AG10803 (cell line): ENCODE results near the gene PRKN.

ENCODE experiments used
- DNase-seq: peaks from one replicate; pipeline ENCODE4 v3.0.0; 2010; ENCODE audit warnings: low read depth
- H3K4me3 ChIP-seq: 2 replicates; pipeline ENCODE4 v1.5.1; 2011; ENCODE audit warnings: mild to moderate bottlenecking, low read length, control low read depth
- TF ChIP-seq, protein P1 (sequence below): conservative IDR thresholded peaks from 2 replicates; pipeline ENCODE4 v1.5.1; 2011; ENCODE audit warnings: mild to moderate bottlenecking, low read length, control low read depth, inconsistent platforms

PRKN gene

GRCh38 chr6:161383951-161384350 lies 1343.6 kb downstream of the PRKN start:
- TF ChIP-seq, protein P1, sequence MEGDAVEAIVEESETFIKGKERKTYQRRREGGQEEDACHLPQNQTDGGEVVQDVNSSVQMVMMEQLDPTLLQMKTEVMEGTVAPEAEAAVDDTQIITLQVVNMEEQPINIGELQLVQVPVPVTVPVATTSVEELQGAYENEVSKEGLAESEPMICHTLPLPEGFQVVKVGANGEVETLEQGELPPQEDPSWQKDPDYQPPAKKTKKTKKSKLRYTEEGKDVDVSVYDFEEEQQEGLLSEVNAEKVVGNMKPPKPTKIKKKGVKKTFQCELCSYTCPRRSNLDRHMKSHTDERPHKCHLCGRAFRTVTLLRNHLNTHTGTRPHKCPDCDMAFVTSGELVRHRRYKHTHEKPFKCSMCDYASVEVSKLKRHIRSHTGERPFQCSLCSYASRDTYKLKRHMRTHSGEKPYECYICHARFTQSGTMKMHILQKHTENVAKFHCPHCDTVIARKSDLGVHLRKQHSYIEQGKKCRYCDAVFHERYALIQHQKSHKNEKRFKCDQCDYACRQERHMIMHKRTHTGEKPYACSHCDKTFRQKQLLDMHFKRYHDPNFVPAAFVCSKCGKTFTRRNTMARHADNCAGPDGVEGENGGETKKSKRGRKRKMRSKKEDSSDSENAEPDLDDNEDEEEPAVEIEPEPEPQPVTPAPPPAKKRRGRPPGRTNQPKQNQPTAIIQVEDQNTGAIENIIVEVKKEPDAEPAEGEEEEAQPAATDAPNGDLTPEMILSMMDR: no peak
- no peak for DNase-seq
- H3K4me3 ChIP-seq: no peak overlapping the region

DNA sequence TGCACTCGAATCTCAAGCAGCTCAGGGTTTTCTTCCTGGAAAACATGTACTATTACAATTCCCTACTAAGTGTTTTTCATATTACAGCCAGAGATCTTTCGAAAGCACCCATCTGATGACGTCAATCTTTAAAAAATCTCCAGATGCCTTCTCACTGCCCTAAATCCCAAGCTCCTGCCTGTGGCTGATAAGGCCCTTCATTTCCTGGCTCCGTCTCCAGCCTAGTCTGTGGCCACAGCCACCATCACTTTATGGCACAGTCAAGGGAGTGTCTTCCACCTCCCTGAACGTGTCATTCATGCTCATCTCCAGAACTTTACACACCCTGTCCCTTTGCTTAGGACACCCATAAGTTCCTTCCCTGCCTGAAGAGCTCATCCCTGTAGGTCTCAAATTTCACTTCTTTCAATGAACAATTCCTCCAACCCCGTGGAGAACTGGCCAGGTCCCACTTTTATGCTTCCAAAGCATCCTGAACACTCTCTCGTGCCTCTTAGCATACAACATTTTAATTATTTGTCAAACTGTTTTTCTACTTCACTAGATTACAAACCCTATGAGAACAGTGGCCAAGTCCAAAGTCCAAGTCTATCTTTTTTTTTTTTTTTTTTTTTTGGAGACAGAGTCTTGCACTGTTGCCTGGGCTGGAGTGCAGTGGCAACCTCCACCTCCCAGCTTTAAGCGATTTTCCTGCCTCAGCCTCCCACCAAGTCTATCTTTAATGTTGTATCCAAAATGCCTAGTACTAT lies 1347.6 kb downstream of the PRKN start:
- TF ChIP-seq, protein P1: no peak
- peak; percentile 45 for DNase-seq
- no peak overlapping the region for H3K4me3 ChIP-seq

GRCh38 chr6:161378115-161378514 lies 1349.5 kb downstream of the PRKN start:
- no peak for DNase-seq
- no peak overlapping the region for H3K4me3 ChIP-seq
- TF ChIP-seq, protein P1: no peak

GRCh38 chr6:161377116-161377515 lies 1350.5 kb downstream of the PRKN start:
- TF ChIP-seq, protein P1: no peak
- H3K4me3 ChIP-seq: no peak overlapping the region
- no peak for DNase-seq

GRCh38 chr6:161376367-161376766 lies 1351.2 kb downstream of the PRKN start:
- TF ChIP-seq, protein P1: no peak

DNA sequence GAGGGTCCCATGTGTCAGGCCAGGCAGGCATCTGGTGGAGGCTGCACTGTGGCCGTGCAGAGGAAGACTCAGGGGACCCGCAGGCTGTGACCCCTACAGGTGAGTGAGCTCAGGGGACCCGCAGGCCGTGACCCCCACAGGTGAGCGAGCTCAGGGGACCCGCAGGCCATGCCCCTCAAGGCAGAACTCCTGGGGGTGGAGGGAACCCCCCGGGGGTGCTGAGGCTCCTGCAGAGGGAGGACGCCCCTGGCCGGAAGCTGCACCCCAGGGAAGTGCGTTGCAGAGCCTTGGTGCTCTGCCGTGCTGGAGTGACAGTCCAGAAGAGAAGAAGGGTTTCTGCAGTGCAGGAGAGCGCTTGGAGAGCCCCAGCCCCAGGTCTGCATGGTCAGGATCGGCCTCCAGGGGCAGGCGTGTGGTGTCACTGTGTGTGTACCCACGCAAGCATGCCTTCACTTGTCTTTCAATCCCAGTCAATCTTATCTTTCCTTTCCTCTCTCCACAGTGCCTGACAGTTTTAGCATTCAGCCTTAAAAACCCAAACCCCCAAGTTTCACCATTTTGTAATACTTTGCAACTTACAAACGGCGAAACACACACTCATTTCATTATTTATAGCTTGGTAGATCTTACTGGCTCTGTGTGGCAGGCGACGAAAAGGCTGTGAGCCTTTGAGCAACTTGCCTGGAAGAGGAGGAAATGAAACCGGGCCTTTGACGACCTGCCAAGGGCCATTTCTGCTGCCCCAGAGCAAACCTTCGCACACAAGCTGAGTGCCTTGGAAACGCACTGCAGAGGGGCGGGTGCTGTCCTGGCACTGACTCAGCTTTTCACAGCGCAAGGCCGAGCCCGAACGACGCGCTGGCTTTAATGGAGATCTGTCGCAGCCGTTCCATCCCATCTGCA lies 1352.3 kb downstream of the PRKN start:
- TF ChIP-seq, protein P1: peak; percentile 22; the same call in 1 of the 2 replicates
- no peak overlapping the region for H3K4me3 ChIP-seq
- peak; percentile 32 for DNase-seq

More at GRCh38 chr6:161376367-161376766, 1351.2 kb downstream of the PRKN start:
- DNase-seq: no peak
- H3K4me3 ChIP-seq: no peak overlapping the region
